ENCODE results near the gene HDC.

HDC gene

DNA sequence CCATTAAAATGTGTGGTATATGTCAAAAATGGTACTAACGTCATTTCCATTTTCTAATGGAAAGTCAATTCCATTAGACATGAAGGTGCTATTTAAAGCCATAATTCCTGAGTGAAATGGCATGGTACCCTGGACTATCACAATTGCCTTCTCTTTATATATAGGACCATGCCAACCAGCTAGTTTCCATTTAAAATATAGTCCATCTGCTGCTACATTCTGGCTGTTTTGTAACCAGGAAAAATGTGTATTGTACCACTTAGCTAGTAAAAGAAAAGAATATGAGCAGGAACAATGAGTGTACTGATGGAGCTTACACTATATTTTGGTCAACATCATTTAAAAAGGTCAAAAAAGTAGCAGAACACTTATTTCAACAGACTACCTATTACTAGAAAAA, 30.4 kb upstream of the HDC start:
- no peaks in the 10 kb centered on the region for H3K27me3 ChIP-seq (replicated peaks)
- no peak for DNase-seq
- no peak overlapping the region for H3K27ac ChIP-seq
- H3K4me3 ChIP-seq (ENCODE audit: low read depth, low read length), result no peak overlapping the region
- in situ Hi-C loops (cut with HindIII; ENCODE audit: low pct_ligation_motif_present, low sequenced_read_pairs), result no loop called here
- TF ChIP-seq, protein P1, sequence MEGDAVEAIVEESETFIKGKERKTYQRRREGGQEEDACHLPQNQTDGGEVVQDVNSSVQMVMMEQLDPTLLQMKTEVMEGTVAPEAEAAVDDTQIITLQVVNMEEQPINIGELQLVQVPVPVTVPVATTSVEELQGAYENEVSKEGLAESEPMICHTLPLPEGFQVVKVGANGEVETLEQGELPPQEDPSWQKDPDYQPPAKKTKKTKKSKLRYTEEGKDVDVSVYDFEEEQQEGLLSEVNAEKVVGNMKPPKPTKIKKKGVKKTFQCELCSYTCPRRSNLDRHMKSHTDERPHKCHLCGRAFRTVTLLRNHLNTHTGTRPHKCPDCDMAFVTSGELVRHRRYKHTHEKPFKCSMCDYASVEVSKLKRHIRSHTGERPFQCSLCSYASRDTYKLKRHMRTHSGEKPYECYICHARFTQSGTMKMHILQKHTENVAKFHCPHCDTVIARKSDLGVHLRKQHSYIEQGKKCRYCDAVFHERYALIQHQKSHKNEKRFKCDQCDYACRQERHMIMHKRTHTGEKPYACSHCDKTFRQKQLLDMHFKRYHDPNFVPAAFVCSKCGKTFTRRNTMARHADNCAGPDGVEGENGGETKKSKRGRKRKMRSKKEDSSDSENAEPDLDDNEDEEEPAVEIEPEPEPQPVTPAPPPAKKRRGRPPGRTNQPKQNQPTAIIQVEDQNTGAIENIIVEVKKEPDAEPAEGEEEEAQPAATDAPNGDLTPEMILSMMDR (IDR thresholded peaks at IDR 0.05; ENCODE audit: low read depth, low read length, missing control alignments), result no peak
- peaks cover 6% of the 10 kb centered on the region for H3K36me3 ChIP-seq (replicated peaks)

DNA sequence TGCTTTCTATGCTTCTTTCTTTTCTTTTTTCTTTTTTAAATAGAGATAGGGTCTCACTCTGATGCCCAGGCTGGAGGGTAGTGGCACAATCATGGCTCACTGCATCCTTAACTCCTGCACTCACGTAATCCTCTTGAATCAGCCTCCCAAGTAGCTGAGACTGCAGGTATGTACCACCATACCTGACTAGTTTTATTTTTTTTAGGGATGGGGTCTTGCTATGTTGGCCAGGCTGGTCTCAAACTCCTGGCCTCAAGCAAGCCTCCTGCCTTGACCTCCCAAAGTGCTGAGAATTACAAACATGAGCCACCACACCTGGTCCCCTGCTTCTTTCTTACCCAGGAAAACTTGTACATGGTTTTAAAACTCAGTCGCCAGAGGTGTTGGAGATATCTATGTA, 24.2 kb upstream of the HDC start:
- in situ Hi-C loops (cut with HindIII; ENCODE audit: low pct_ligation_motif_present, low sequenced_read_pairs), result no loop called here
- TF ChIP-seq, protein P1 (IDR thresholded peaks at IDR 0.05; ENCODE audit: low read depth, low read length, missing control alignments), result no peak
- Histone ChIP-seq H3K36me3 (replicated peaks) (peaks cover 5% of the 10 kb centered on the region), H3K27me3 (replicated peaks) (no peaks in the 10 kb centered on the region), H3K4me3 (ENCODE audit: low read depth, low read length) (no peak overlapping the region), H3K27ac (no peak overlapping the region)
- no peak for DNase-seq

DNA sequence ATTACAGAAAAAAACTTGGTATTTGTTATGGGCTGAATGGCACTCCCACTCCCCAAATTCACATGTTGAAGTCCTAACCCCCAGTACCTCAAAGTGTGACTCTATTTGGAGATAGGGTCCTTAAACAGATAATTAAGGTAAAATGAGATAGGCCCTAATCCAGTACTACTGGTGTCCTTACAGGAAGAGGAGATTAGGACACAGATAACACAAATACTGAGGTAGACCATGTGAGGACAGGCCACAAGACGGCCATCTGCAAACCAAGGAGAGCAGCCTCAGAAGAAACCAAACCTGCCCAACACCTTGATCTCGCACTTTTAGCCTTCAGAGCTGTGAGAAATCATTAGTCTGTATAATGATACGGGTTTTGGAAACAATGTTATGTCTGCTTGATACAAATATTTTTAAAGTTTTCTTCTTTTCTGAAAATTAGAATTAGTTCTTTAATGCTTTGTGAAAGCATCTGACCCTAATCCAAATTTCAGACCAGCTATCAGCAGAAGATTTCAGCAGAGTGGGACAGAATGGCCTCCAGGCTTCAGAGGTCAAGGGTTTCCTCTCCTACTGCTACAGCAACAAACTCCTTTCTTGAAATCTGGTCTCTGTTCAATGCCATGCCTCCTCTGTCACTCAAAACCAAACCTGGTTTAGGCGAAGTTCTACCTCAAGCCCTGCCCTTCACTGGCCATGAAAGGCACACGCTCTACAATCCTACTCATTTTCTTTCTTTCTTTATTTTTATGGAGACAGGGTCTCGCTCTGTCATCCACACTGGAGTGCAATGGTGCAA, 22.0 kb upstream of the HDC start:
- Histone ChIP-seq H3K27me3 (replicated peaks) (no peaks in the 10 kb centered on the region), H3K36me3 (replicated peaks) (peaks cover 5% of the 10 kb centered on the region), H3K4me3 (ENCODE audit: low read depth, low read length) (no peak overlapping the region), H3K27ac (no peak overlapping the region)
- no peak for DNase-seq
- in situ Hi-C loops (cut with HindIII; ENCODE audit: low pct_ligation_motif_present, low sequenced_read_pairs), result no loop called here
- TF ChIP-seq, protein P1 (IDR thresholded peaks at IDR 0.05; ENCODE audit: low read depth, low read length, missing control alignments), result no peak

DNA sequence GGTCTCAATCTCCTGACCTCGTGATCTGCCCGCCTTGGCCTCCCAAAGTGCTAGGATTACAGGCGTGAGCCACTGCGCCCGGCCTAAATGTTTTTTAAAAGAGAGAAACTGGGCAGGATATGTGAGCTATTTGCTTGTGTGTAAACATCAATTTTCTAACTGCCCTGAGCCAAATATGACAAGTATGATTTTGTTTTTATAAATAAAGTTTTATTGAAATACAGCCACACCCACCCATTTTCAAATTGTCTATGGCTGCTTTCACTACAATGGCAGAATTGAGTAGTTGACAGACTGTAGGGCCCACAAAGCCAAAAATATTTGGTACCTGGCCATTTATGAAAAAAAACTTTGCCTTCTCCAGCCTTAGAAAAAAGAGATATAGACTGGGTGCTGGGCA, 15.9 kb upstream of the HDC start:
- Histone ChIP-seq H3K27ac (no peak overlapping the region), H3K36me3 (replicated peaks) (no peaks in the 10 kb centered on the region), H3K4me3 (ENCODE audit: low read depth, low read length) (no peak overlapping the region), H3K27me3 (replicated peaks) (no peaks in the 10 kb centered on the region)
- in situ Hi-C loops (cut with HindIII; ENCODE audit: low pct_ligation_motif_present, low sequenced_read_pairs), result no loop called here
- TF ChIP-seq, protein P1 (IDR thresholded peaks at IDR 0.05; ENCODE audit: low read depth, low read length, missing control alignments), result no peak
- DNase-seq, result no peak

DNA sequence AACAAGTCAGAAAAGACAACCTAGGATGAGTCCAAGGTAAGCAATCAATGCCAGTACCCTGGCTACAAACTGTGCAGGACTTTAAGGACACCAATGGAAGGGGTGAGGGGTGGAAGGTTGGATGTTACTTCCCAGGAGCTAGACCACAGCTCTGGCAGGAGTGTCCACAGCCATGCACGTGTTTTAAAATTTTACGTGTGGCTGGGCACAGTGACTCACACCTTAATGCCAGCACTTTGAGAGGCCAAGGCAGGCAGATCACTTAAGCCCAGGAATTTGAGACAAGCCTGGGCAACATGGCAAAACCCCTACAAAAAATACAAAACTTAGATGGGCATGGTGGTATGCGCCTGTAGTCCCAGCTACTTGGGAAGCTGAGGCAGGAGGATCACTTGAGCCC, 14.7 kb upstream of the HDC start:
- Histone ChIP-seq H3K4me3 (ENCODE audit: low read depth, low read length) (no peak overlapping the region), H3K27me3 (replicated peaks) (no peaks in the 10 kb centered on the region), H3K27ac (no peak overlapping the region), H3K36me3 (replicated peaks) (no peaks in the 10 kb centered on the region)
- TF ChIP-seq, protein P1 (IDR thresholded peaks at IDR 0.05; ENCODE audit: low read depth, low read length, missing control alignments), result no peak
- DNase-seq, result no peak
- in situ Hi-C loops (cut with HindIII; ENCODE audit: low pct_ligation_motif_present, low sequenced_read_pairs), result no loop called here

DNA sequence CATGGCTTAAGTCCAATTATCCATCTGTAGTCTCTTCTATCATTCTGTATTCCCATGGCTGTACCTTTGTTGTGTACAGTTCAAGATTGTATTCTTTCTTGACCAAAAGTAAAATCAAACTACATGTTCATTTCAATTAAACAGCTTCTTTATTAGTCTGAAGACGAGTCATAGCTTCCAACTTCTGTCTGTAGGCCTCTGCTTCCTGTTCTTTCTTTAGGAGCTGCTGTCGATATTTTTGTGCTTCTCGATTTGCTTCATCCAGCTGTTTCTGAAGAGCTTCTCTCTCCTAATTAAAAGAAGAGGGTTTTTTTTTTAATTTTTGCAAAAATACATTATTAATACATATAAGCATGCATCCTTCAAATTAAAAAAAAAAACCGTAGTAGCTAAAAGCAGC, 13.0 kb upstream of the HDC start:
- no peaks in the 10 kb centered on the region for H3K36me3 ChIP-seq (replicated peaks)
- in situ Hi-C loops (cut with HindIII; ENCODE audit: low pct_ligation_motif_present, low sequenced_read_pairs), result no loop called here
- TF ChIP-seq, protein P1 (IDR thresholded peaks at IDR 0.05; ENCODE audit: low read depth, low read length, missing control alignments), result no peak
- no peak for DNase-seq
- H3K27me3 ChIP-seq (replicated peaks), result no peaks in the 10 kb centered on the region
- H3K27ac ChIP-seq, result no peak overlapping the region
- no peak overlapping the region for H3K4me3 ChIP-seq (ENCODE audit: low read depth, low read length)
